OCI-LY1 (cell line): Measurements from ENCODE around the gene TXNDC16.

Source experiments
- CTCF ChIP-seq: fragments of 200-600 bp; sonication (generic), shearing (Covaris generic); IDR thresholded peaks from 2 replicates; pipeline ENCODE4 v1.5.1; 2017; ENCODE audit warnings: mild to moderate bottlenecking, antibody characterized with exemption, low read length, moderate library complexity, mixed read lengths
- EZH2 ChIP-seq: fragments of 200-600 bp; sonication (generic), shearing (Covaris generic); IDR thresholded peaks from 2 replicates; pipeline ENCODE4 v1.8.0; 2017; ENCODE audit warnings: borderline replicate concordance, mixed run types, mild to moderate bottlenecking, antibody characterized with exemption, low read length, moderate library complexity, mixed read lengths

DNA sequence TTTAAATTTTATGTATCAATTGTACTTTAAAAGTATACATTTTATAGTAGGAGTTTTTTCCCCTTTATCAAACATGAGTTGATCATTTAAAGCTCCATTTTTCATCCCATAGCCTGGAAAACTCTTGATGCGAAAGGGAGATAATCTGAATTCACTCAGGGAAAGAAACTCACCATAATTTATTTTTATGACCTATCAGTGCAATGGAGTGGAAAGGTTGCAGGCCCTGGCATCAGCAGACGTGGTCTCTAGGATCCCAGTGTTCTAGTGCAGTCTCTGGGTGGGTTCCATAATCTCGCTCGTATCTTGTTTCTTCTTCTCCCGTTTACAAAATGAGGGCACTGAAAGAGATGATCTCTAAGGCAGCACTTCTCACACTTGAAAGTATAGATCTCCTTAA lies 153.2 kb downstream of the TXNDC16 start:
- no peak for TF ChIP-seq CTCF
- no peak for TF ChIP-seq EZH2
